ENCODE data around the gene DUSP8.
"Not testable (repeated sequence)": the region's sequence is repeated elsewhere in the genome, so short reads cannot be mapped to it uniquely, and the experiment has no call there.

DUSP8 gene

GRCh38 chr11:1515082-1516060, 56.7 kb downstream of the DUSP8 start:
- DNase-seq (ENCODE audit: low read depth in 3 of 3): peak; percentile 51 to 68 (median 54)

GRCh38 chr11:1514336-1515061, 57.6 kb downstream of the DUSP8 start:
- no peak for DNase-seq (ENCODE audit: low read depth in 3 of 3)

DNA sequence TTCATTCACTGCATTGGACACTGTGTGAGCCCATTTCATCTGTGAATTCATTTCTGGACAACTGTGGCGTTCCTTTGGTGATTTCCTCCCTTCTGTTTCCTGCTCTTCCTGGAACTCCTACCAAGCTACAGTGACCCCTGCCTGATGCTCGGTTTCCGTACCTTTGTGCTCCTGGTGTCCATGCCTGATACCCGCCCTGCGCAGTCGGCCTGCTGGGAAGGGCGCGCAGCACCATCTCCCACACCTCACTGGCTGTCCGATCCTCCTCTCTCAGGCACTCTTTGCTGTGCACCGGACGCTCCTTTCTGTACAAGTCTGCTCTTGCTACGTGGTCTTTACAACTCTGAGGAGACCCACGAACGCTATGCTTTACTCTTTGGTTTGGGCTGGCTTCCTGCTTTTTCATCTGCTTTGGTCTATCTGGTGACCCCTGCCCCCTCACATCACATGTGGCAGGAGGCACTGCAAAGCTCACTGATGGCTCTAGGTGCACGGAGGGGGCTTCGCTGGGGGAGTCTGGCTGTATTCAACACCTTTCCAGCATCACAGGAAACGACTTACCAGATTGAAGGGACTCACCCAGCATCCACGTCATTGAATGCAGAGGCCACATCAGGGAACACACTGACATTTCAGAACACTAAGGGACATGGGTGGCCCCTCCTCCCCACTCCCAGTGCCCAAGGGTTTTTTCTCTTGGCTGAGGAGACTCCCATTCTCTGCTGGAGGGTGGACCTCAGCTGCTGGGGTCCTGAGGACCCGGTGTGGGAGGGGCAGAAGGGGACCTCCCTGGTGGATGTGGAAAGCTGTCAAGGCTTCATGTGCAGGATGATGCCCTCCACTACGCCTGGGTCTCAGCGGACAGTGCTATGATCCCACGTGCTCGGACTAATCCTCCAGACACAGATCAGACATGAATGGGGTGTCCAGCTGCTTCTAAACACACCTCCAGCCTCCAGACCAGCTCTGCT, 58.5 kb downstream of the DUSP8 start:
- no peak for DNase-seq (ENCODE audit: low read depth in 3 of 3)

DNA sequence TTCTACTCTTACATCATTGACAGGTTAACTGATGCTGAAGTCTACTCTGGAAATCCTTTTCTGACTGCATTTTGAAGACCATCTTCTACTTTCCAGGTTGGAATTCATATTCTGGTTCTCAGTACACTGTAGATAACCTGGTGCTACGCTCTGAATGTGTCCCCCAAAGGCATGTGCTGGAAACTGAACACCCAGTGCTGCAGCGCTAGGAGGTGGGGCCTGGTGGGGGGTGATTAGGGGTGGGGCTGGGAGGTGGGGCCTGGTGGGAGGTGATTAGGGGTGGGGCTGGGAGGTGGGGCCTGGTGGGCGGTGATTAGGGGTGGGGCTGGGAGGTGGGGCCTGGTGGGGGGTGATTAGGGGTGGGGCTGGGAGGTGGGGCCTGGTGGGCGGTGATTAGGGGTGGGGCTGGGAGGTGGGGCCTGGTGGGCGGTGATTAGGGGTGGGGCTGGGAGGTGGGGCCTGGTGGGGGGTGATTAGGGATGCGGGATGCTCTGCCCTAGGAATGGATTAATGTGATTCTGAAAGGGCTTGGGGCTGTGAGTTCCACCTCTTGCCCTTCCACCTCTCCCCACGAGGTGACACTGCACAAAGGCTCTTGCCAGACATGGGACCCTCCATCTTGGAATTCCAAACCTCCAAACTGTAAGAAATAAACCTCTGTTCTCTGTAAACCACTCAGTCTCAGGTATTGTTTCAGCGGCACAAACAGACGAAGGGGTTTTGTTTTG, 59.4 kb downstream of the DUSP8 start:
- DNase-seq (ENCODE audit: low read depth in 3 of 3): not testable (repeated sequence)

GRCh38 chr11:1511937-1512496, 60.1 kb downstream of the DUSP8 start:
- no peak for DNase-seq (ENCODE audit: low read depth in 3 of 3)

- no peak for DNase-seq (ENCODE audit: low read depth in 3 of 3)
Observed at GRCh38 chr11:1510928-1511327, 61.1 kb downstream of the DUSP8 start.

GRCh38 chr11:1510351-1510750, 61.7 kb downstream of the DUSP8 start:
- DNase-seq (ENCODE audit: low read depth in 3 of 3): not testable (repeated sequence)

- DNase-seq (ENCODE audit: low read depth in 3 of 3): no peak
Observed at GRCh38 chr11:1509626-1510255, 62.3 kb downstream of the DUSP8 start.

DNA sequence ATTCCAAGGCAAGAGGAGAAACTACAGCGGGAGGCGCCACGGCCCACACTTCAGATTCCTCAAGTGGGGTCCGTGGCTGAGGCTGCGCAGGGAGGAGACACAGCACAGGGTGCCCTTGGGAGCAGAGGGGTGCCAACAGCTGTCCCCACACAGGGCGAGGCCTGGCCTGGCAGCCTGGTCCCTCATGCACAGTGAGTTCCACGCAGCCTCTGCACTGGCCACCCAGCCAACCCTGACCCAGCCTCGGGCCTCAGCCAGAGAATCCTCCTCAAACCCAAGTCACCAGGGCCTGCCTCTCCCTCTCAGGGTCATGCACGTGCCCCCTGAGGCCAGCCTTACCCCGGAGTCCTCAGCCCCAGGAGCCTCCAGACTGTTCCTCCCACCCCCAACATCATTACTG, 63.1 kb downstream of the DUSP8 start:
- no peak for DNase-seq (ENCODE audit: low read depth in 3 of 3)

- DNase-seq (ENCODE audit: low read depth in 3 of 3): no peak
Observed at GRCh38 chr11:1508491-1508891, 63.6 kb downstream of the DUSP8 start.

- DNase-seq (ENCODE audit: low read depth in 3 of 3): no peak
Observed at GRCh38 chr11:1507381-1508140, 64.5 kb downstream of the DUSP8 start.

- DNase-seq (ENCODE audit: low read depth in 3 of 3): no peak
Observed at GRCh38 chr11:1506981-1507380, 65.1 kb downstream of the DUSP8 start.

DNA sequence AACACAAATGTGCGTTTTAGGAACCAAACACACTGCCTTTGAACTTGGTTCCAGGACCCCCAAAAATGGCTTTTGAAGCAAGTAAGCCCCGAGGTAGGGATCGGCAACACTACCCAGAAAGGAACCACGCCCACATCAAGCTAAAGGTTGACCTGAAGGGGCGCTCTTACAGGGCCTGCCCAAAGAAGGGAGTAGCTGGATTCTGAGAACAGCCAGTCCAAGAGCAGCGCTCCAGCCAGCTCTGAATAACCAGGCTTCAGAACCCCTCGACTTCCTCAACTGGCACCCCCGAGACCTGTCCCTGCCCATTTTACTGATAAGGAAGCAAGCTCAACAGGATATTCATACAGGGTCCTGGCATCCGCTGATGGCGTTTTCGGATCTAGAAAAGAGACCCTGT, 66.6 kb downstream of the DUSP8 start:
- no peak for DNase-seq (ENCODE audit: low read depth in 3 of 3)

DNA sequence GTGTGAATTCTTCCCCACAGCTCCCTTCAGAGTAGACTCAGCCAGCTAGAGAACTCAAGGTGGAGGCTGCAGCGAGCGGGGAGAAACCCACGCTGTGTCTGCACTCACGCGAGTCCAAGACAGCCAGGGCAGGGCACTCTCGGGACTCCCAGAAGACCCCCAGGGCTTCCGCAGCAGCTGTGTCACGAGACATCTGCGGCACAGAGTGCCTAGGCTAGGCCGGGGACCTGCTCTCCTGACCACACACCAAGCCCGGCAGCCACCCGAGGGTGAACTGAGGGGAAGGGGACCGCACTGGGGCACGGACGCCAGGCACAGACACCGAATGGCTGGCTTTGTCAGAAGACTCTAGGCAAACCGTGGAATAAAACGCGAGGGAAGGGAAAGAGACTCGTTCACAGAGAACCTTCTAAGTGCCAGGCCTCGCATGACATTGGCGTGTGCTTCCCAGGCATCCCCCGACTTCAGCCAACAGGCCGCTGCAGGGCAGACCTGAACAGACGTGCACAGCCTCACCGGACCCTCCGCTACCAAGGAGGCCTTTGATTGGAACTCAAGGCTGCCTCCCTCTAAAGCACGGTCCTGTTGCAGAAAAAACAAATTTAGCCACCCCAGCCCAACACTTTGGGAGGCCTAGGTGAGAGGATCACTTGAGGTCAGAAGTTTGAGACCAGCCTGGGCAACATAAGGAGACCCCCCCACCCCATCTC, 67.3 kb downstream of the DUSP8 start:
- no peak for DNase-seq (ENCODE audit: low read depth in 3 of 3)

DNA sequence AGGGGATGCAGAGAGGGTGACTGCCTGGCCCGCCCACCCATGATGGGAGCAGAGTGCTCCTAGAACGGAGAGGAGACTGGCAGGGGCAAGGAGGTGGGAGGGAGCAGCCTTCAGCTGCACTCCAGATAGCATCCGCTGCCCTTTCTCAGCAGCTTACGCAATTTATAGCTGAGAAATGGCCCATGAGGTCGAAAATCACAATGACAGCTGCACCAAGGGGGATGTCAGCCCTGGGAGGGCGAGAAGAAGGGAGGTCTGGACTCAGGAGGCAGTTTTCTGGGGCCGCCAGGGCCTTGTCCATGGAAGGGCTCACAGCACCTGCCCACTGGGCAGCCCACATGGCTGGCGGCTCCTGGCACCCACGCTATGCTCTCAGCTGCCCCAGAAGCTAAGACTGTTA, 67.9 kb downstream of the DUSP8 start:
- no peak for DNase-seq (ENCODE audit: low read depth in 3 of 3)
